Thyroid gland (tissue), 4 donors: Measurements from ENCODE around the gene PKD1L1.

ENCODE experiments used
- CTCF ChIP-seq, 6 experiments: fragments of 200-600 bp in 3 of 6; fragments of 450-650 bp in 3 of 6; sonication (generic) in 3 of 6; IDR thresholded peaks; one replicate each; pipeline ENCODE4 v1.5.1; 2016 to 2019; ENCODE audit warnings: antibody characterized with exemption in 6 of 6, mild to moderate bottlenecking in 2 of 6, inconsistent platforms in 1 of 6, moderate library complexity in 1 of 6
- POLR2A ChIP-seq, 2 donors: fragments of 450-650 bp; IDR thresholded peaks; one replicate each; pipeline ENCODE4 v1.6.1; 2017; ENCODE audit warnings: antibody characterized with exemption in 2 of 2, mild to moderate bottlenecking in 2 of 2, moderate library complexity in 1 of 2

- TF ChIP-seq POLR2A (IDR thresholded peaks at IDR 0.05) (no peak), CTCF (IDR thresholded peaks at IDR 0.05) (no peak)
Measured at GRCh38 chr7:47941136-47941844, 7.0 kb downstream of the PKD1L1 start.
